OCI-LY1 (cell line): ENCODE measurements around the gene TMPRSS5.
"Not testable (repeated sequence)": the region's sequence is repeated elsewhere in the genome, so short reads cannot be mapped to it uniquely, and the experiment has no call there.

Experiments used
- H2AFZ ChIP-seq: fragments of 200-600 bp; sonication (generic), shearing (Covaris generic); 2 replicates; pipeline ENCODE4 v1.6.0; 2014; ENCODE audit warnings: antibody characterized with exemption, mild to moderate bottlenecking, low read length
- H3F3A ChIP-seq: fragments of 200-600 bp; sonication (generic), shearing (Covaris generic); 2 replicates; pipeline ENCODE4 v1.6.0; 2014; ENCODE audit warnings: mild to moderate bottlenecking, antibody characterized with exemption, low read length, moderate library complexity; ENCODE audit not compliant: insufficient read depth
- H3K27ac ChIP-seq: fragments of 200-600 bp; sonication (generic); 2 replicates; pipeline ENCODE4 v1.5.1; 2014; ENCODE audit warnings: low read length, mixed run types, mild to moderate bottlenecking, low read depth; ENCODE audit not compliant: poor library complexity, severe bottlenecking
- H3K27me3 ChIP-seq: fragments of 200-600 bp; sonication (generic); 2 replicates; pipeline ENCODE4 v1.6.0; 2014; ENCODE audit warnings: antibody characterized with exemption, mild to moderate bottlenecking, low read length, moderate library complexity; ENCODE audit not compliant: insufficient read depth
- H3K36me3 ChIP-seq: fragments of 200-600 bp; sonication (generic); 2 replicates; pipeline ENCODE4 v1.6.1; 2014; ENCODE audit warnings: mild to moderate bottlenecking, antibody characterized with exemption, low read length, moderate library complexity, mixed read lengths; ENCODE audit not compliant: insufficient read depth
- H3K4me1 ChIP-seq: fragments of 200-600 bp; sonication (generic); 2 replicates; pipeline ENCODE4 v1.5.1; 2014; ENCODE audit warnings: mild to moderate bottlenecking, low read length, moderate library complexity; ENCODE audit not compliant: insufficient read depth, severe bottlenecking
- H3K4me2 ChIP-seq: fragments of 200-600 bp; sonication (generic), shearing (Covaris generic); 2 replicates; pipeline ENCODE4 v1.6.1; 2014; ENCODE audit warnings: low read length
- H3K4me3 ChIP-seq: fragments of 200-600 bp; sonication (generic); 2 replicates; pipeline ENCODE4 v1.5.1; 2014; ENCODE audit warnings: low read length, low read depth, mild to moderate bottlenecking, mixed read lengths; ENCODE audit not compliant: poor library complexity, severe bottlenecking
- H3K79me2 ChIP-seq: fragments of 200-600 bp; shearing (Covaris generic); 2 replicates; pipeline ENCODE4 v1.6.1; 2016; ENCODE audit warnings: mixed run types, low read length, mixed read lengths; ENCODE audit not compliant: insufficient read depth
- H3K9ac ChIP-seq: fragments of 200-600 bp; sonication (generic), shearing (Covaris generic); 2 replicates; pipeline ENCODE4 v1.6.1; 2014; ENCODE audit warnings: mild to moderate bottlenecking, low read length, mixed read lengths
- H3K9me2 ChIP-seq: fragments of 200-600 bp; sonication (generic), shearing (Covaris generic); 2 replicates; pipeline ENCODE4 v1.6.1; 2014; ENCODE audit warnings: low read depth, mild to moderate bottlenecking, low read length, mixed read lengths
- H3K9me3 ChIP-seq: fragments of 200-600 bp; shearing (Covaris generic); 2 replicates; pipeline ENCODE4 v1.6.1; 2014; ENCODE audit warnings: low read length, mixed read lengths
- H4K20me1 ChIP-seq: fragments of 200-600 bp; sonication (generic), shearing (Covaris generic); 2 replicates; pipeline ENCODE4 v1.6.0; 2016; ENCODE audit warnings: mild to moderate bottlenecking, low read length; ENCODE audit not compliant: insufficient read depth
- CTCF ChIP-seq: fragments of 200-600 bp; sonication (generic), shearing (Covaris generic); IDR thresholded peaks from 2 replicates; pipeline ENCODE4 v1.5.1; 2017; ENCODE audit warnings: mild to moderate bottlenecking, antibody characterized with exemption, low read length, moderate library complexity, mixed read lengths
- EZH2 ChIP-seq: fragments of 200-600 bp; sonication (generic), shearing (Covaris generic); IDR thresholded peaks from 2 replicates; pipeline ENCODE4 v1.8.0; 2017; ENCODE audit warnings: borderline replicate concordance, mixed run types, mild to moderate bottlenecking, antibody characterized with exemption, low read length, moderate library complexity, mixed read lengths

Gene TMPRSS5

DNA sequence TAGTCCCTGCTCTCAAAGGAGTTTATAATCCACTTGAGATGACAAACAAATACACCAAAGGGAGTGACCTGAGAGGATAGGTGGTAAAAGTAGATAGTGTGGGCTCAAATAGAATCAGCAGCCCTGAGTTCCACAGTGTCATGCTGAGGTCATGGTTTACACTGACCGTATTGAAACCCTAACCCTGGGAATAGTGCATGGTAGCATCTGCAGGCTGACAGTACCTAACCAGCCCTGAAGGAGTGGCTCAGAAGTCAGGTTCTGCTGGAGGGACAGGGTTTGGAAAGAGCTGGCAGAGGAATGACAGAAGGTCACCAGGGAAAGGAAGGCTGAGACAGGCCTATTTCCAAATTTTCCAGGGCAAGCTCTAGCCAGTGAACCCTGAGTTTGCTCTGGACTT lies 9.2 kb upstream of the TMPRSS5 start:
- TF ChIP-seq CTCF (no peak), EZH2 (no peak)
- Histone ChIP-seq H3F3A (no peaks in the 10 kb centered on the region), H3K9me3 (no peaks in the 10 kb centered on the region), H3K9me2 (no peaks in the 10 kb centered on the region), H3K4me2 (no peak overlapping the region), H2AFZ (no peak overlapping the region), H3K27ac (no peak overlapping the region), H4K20me1 (no peaks in the 10 kb centered on the region), H3K9ac (no peak overlapping the region), H3K79me2 (no peaks in the 10 kb centered on the region), H3K27me3 (no peaks in the 10 kb centered on the region), H3K4me1 (no peaks in the 10 kb centered on the region), H3K36me3 (no peaks in the 10 kb centered on the region; the same call in 1 of the 2 replicates), H3K4me3 (no peak overlapping the region)

DNA sequence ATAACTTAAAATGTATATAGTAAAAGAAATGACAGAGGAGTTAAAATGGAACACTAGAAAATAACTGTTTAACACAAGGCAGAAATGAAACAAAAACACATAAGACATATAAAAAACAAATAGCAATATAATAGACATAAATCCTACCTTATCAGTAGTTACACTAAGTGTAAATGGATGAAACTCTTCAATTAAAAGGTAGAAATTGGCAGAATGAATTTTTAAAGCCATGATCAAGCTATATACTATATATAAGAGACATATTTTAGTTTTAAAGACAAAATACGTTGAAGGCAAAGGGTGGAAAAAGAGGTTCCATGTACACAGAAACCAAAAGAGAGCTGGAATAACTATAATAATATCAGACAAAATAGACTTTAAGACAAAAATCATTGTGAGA lies 4.9 kb upstream of the TMPRSS5 start:
- H3F3A ChIP-seq = no peaks in the 10 kb centered on the region
- H3K9me3 ChIP-seq = 0 out of 2 replicates have a peak, but pooled peaks cover 3% of the 10 kb centered on the region
- no peaks in the 10 kb centered on the region for H3K27me3 ChIP-seq
- no peaks in the 10 kb centered on the region for H3K9me2 ChIP-seq
- no peak overlapping the region for H2AFZ ChIP-seq
- H3K4me2 ChIP-seq = no peak overlapping the region
- no peaks in the 10 kb centered on the region for H3K4me1 ChIP-seq
- no peaks in the 10 kb centered on the region for H3K36me3 ChIP-seq
- TF ChIP-seq CTCF = no peak
- H3K27ac ChIP-seq = no peak overlapping the region
- H3K4me3 ChIP-seq = no peak overlapping the region
- H3K79me2 ChIP-seq = no peaks in the 10 kb centered on the region
- H4K20me1 ChIP-seq = no peaks in the 10 kb centered on the region
- no peak overlapping the region for H3K9ac ChIP-seq

DNA sequence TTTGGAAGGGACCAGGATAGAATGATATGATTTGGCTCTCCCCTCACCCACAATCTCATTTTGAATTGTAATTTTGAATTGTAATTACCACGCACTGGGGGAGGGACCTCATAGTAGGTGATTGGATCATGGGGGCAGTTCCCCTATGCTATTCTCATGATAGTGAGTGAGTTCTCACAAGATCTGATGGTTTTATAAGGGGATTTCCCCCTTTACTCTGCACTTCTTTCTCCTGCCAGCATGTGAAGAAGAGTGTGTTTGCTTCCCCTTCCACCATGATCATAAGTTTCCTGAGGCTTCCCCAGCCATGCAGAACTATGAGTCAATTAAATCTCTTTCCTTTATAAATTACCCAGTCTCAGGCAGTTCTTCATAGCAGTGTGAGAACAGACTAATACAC lies 2.6 kb downstream of the TMPRSS5 start:
- not testable (repeated sequence) for H3K4me1 ChIP-seq, H3K4me2 ChIP-seq, H3K79me2 ChIP-seq, H3K27ac ChIP-seq, H3K9ac ChIP-seq, H3K9me3 ChIP-seq, H3K9me2 ChIP-seq, H2AFZ ChIP-seq, H3K36me3 ChIP-seq, H3K27me3 ChIP-seq, H4K20me1 ChIP-seq, H3K4me3 ChIP-seq, H3F3A ChIP-seq

DNA sequence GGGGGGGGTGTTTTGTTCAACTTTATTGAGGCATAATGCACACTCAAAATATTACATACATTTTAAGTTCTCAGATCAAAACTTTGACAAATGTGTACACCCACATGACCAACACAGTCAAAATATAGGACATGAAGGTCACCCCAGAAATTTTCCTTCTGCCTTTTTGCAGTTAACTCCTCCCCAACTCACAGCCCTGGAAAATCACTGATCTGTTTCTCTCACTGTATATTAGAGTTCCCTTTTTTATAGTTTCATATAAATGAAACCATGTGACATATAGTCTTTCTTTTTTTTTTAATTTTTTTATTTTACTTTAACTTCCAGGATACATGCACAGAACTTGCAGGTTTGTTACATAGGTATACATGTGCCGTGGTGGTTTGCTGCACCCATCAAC lies 4.6 kb downstream of the TMPRSS5 start:
- no peaks in the 10 kb centered on the region for H3K9me3 ChIP-seq
- no peaks in the 10 kb centered on the region for H3K9me2 ChIP-seq
- H4K20me1 ChIP-seq = no peaks in the 10 kb centered on the region
- H3F3A ChIP-seq = no peaks in the 10 kb centered on the region
- no peak overlapping the region for H2AFZ ChIP-seq
- no peaks in the 10 kb centered on the region for H3K27me3 ChIP-seq
- H3K4me2 ChIP-seq = no peak overlapping the region
- no peak overlapping the region for H3K27ac ChIP-seq
- no peak overlapping the region for H3K9ac ChIP-seq
- no peak overlapping the region for H3K4me3 ChIP-seq
- H3K79me2 ChIP-seq = no peaks in the 10 kb centered on the region
- TF ChIP-seq EZH2 (no peak), CTCF (no peak)
- no peaks in the 10 kb centered on the region for H3K36me3 ChIP-seq
- no peaks in the 10 kb centered on the region for H3K4me1 ChIP-seq
